ENCODE data around the gene ANGPT4.
"Not testable (repeated sequence)": the region's sequence is repeated elsewhere in the genome, so short reads cannot be mapped to it uniquely, and the experiment has no call there.

The ANGPT4 gene

DNA sequence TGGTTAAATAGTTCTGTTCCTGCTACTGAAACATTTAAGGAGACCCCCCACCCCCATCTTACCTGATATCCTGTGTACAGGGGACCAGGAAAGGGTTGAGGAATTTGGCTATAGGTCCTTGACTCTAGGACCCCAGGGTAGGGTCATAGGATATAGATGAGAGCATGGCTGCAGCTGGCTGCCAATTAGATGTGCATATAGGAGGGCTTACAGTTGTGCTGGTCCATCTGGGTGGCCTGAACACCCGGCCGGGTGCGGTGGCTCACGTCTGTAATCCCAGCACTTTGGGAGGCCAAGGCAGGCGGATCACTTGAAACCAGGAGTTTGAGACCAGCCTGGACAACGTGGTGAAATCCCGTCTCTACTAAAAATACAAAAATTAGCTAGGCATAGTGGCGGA is 67.4 kb downstream of the ANGPT4 start:
- H3K9me3 ChIP-seq (ENCODE audit: low read length); H3K27me3 ChIP-seq (ENCODE audit: insufficient read depth, low read length); H2AFZ ChIP-seq (ENCODE audit: low read depth, low read length); H3K4me3 ChIP-seq (ENCODE audit: low read length); H3K36me3 ChIP-seq (ENCODE audit: insufficient read depth, low read length): not testable (repeated sequence)
- peaks cover 18% of the 10 kb centered on the region for H3K4me1 ChIP-seq (ENCODE audit: insufficient read depth, low read length)

DNA sequence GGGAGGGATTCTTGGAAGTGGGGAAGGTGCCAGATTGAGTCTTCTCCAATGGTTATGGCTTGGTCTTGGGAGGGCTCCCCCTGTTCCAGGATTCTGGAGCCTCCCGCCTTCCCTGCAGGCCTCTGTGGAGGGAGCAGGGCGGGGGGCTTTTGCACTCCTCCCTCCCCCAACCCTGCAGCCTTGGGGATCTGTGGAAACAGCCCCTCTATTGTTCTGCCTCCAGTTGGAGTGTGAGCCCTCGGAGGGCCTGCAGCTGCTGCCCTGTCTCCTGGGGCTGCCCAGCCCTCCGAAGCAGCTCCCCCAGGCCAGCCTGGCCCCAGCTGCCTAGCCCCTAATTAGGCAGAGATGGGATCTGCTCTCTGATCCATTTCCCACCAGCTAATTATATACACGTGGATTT is 67.9 kb downstream of the ANGPT4 start:
- Histone ChIP-seq H3K4me1 (ENCODE audit: insufficient read depth, low read length) (peaks cover 18% of the 10 kb centered on the region), H2AFZ (ENCODE audit: low read depth, low read length) (no peak overlapping the region), H3K36me3 (ENCODE audit: insufficient read depth, low read length) (no peaks in the 10 kb centered on the region), H3K27me3 (ENCODE audit: insufficient read depth, low read length) (no peaks in the 10 kb centered on the region), H3K9me3 (ENCODE audit: low read length) (no peaks in the 10 kb centered on the region), H3K4me3 (ENCODE audit: low read length) (no peak overlapping the region)

GRCh38 chr20:846894-847278 is 69.2 kb downstream of the ANGPT4 start:
- Histone ChIP-seq H3K27me3 (ENCODE audit: insufficient read depth, low read length) (no peaks in the 10 kb centered on the region), H3K36me3 (ENCODE audit: insufficient read depth, low read length) (no peaks in the 10 kb centered on the region), H3K4me1 (ENCODE audit: insufficient read depth, low read length) (peaks cover 18% of the 10 kb centered on the region), H2AFZ (ENCODE audit: low read depth, low read length) (no peak overlapping the region), H3K9me3 (ENCODE audit: low read length) (no peaks in the 10 kb centered on the region), H3K4me3 (ENCODE audit: low read length) (no peak overlapping the region)

DNA sequence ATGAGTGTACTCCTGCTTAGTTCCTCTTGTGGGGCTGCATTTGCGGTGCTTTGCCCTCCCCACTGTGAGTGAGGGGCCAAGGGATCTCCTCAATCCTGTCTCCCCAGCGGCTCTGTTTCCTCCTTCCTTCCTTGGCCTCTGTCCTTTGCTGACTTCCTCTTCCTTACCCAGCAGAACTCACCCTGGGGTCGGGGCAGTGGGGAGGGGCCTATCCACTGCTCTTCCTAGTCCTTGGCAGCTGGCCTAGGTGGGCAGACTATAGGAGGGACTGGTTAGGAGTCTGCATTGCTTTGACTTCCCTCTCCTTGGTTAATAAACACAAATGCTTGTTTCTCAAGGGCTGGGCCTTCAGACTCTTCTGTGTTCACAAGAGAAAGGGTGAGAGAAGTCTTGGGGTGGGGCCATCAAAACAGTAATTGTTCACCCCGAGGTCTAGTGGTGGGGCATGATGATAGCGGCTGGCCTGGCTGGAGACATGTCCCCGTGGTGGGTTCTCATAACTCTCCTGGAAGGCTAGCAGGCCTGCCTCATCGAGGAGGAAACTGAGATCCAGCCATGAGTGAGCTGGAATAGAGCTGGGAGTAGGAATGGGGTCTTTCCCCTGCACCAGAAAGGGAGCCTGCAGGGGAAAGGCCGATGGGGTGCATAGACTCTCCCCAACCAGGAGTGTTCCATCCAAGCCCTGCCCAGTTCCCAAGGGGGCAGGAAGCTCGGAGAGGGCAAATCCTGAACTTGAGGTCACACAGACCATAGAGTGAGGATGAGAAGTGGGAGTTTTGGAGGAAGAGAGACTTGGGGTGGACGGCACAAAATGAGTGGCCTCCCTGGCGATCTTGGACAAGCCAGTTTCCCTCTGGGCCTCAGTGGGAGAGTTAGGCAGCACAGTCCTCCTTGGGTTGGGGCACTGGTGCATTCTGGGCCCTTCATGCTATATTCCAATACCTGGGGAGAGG is 69.9 kb downstream of the ANGPT4 start:
- Histone ChIP-seq H3K36me3 (ENCODE audit: insufficient read depth, low read length) (no peaks in the 10 kb centered on the region), H2AFZ (ENCODE audit: low read depth, low read length) (no peak overlapping the region), H3K4me3 (ENCODE audit: low read length) (no peak overlapping the region), H3K4me1 (ENCODE audit: insufficient read depth, low read length) (peaks cover 18% of the 10 kb centered on the region), H3K9me3 (ENCODE audit: low read length) (no peaks in the 10 kb centered on the region), H3K27me3 (ENCODE audit: insufficient read depth, low read length) (no peaks in the 10 kb centered on the region)

- H3K4me3 ChIP-seq (ENCODE audit: low read length): no peak overlapping the region
- H2AFZ ChIP-seq (ENCODE audit: low read depth, low read length): no peak overlapping the region
- H3K4me1 ChIP-seq (ENCODE audit: insufficient read depth, low read length): peaks cover 18% of the 10 kb centered on the region
- no peaks in the 10 kb centered on the region for H3K9me3 ChIP-seq (ENCODE audit: low read length)
- H3K27me3 ChIP-seq (ENCODE audit: insufficient read depth, low read length): no peaks in the 10 kb centered on the region
- no peaks in the 10 kb centered on the region for H3K36me3 ChIP-seq (ENCODE audit: insufficient read depth, low read length)
Observed at GRCh38 chr20:845226-845868, 70.8 kb downstream of the ANGPT4 start.

- H3K9me3 ChIP-seq (ENCODE audit: low read length): no peaks in the 10 kb centered on the region
- no peaks in the 10 kb centered on the region for H3K36me3 ChIP-seq (ENCODE audit: insufficient read depth, low read length)
- H3K4me3 ChIP-seq (ENCODE audit: low read length): peak overlapping the region; percentile 36
- H3K27me3 ChIP-seq (ENCODE audit: insufficient read depth, low read length): no peaks in the 10 kb centered on the region
- H3K4me1 ChIP-seq (ENCODE audit: insufficient read depth, low read length): peaks cover 18% of the 10 kb centered on the region
- H2AFZ ChIP-seq (ENCODE audit: low read depth, low read length): peak overlapping the region; percentile 88
Observed at GRCh38 chr20:844473-845225, 71.5 kb downstream of the ANGPT4 start.

GRCh38 chr20:843912-844311 is 72.2 kb downstream of the ANGPT4 start:
- Histone ChIP-seq H3K27me3 (ENCODE audit: insufficient read depth, low read length) (no peaks in the 10 kb centered on the region), H3K4me3 (ENCODE audit: low read length) (no peak overlapping the region), H2AFZ (ENCODE audit: low read depth, low read length) (peak overlapping the region; percentile 88), H3K36me3 (ENCODE audit: insufficient read depth, low read length) (no peaks in the 10 kb centered on the region), H3K9me3 (ENCODE audit: low read length) (no peaks in the 10 kb centered on the region), H3K4me1 (ENCODE audit: insufficient read depth, low read length) (peaks cover 18% of the 10 kb centered on the region)

GRCh38 chr20:842547-842940 is 73.6 kb downstream of the ANGPT4 start:
- H3K27me3 ChIP-seq (ENCODE audit: insufficient read depth, low read length): no peaks in the 10 kb centered on the region
- no peaks in the 10 kb centered on the region for H3K9me3 ChIP-seq (ENCODE audit: low read length)
- H3K36me3 ChIP-seq (ENCODE audit: insufficient read depth, low read length): no peaks in the 10 kb centered on the region
- H2AFZ ChIP-seq (ENCODE audit: low read depth, low read length): no peak overlapping the region
- peaks cover 16% of the 10 kb centered on the region for H3K4me1 ChIP-seq (ENCODE audit: insufficient read depth, low read length)
- no peak overlapping the region for H3K4me3 ChIP-seq (ENCODE audit: low read length)

GRCh38 chr20:841568-842546 is 74.3 kb downstream of the ANGPT4 start:
- no peak overlapping the region for H2AFZ ChIP-seq (ENCODE audit: low read depth, low read length)
- no peaks in the 10 kb centered on the region for H3K9me3 ChIP-seq (ENCODE audit: low read length)
- no peaks in the 10 kb centered on the region for H3K36me3 ChIP-seq (ENCODE audit: insufficient read depth, low read length)
- H3K4me3 ChIP-seq (ENCODE audit: low read length): no peak overlapping the region
- H3K4me1 ChIP-seq (ENCODE audit: insufficient read depth, low read length): peaks cover 10% of the 10 kb centered on the region
- no peaks in the 10 kb centered on the region for H3K27me3 ChIP-seq (ENCODE audit: insufficient read depth, low read length)

DNA sequence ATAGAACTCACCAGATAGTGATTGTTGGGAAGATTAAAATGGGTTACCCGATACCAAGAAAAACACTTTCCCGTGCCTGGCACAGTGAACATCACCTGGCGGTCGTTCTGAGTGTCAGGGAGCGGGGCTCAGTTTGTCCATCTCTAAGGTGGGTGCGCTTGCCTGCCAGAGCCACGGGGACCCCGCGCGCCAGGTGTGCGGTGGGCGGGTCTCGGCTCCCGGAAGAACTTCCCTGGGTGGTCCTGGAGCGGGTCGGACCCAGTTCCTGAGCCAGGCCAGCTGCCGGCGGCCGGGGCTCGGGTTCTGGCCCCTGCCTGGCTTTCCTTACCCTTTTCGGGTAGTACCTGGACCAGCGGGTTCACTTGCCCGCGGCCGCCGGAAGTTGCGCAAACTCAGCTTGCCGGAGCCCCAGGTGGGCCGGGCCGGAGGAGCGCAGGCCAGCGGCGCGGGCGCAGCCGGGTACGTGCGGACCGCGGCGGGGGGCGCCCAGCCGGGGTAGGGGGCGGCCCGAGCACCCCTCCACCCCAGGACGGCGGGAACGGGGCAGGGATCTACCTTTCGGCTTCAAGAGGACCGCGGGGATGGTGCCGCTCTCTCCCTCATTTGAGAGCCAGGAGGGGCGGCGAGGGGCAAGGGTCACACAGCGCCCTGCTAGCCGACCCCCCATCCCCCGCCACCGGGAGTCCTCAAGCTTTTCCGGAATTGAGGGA is 75.1 kb downstream of the ANGPT4 start:
- H2AFZ ChIP-seq (ENCODE audit: low read depth, low read length): no peak overlapping the region
- H3K9me3 ChIP-seq (ENCODE audit: low read length): no peaks in the 10 kb centered on the region
- no peaks in the 10 kb centered on the region for H3K27me3 ChIP-seq (ENCODE audit: insufficient read depth, low read length)
- H3K36me3 ChIP-seq (ENCODE audit: insufficient read depth, low read length): no peaks in the 10 kb centered on the region
- H3K4me1 ChIP-seq (ENCODE audit: insufficient read depth, low read length): peaks cover 10% of the 10 kb centered on the region
- no peak overlapping the region for H3K4me3 ChIP-seq (ENCODE audit: low read length)

DNA sequence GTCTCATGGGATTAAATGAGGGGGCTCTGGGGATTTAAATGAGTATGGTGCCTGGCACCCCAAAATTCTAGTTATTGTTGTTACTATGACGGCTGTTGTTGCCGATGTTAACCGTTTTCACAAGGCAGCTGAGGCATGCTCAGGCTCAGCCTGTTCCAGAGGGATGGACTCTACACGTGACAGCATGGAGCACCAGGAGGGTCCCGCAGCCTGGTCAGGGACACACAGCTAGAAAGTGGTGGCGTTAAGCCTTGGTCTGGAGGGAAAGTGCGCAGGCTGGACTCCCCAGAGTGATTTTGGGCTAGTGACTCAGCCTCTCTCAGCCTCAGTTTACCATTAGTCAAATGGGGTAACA is 75.7 kb downstream of the ANGPT4 start:
- no peaks in the 10 kb centered on the region for H3K9me3 ChIP-seq (ENCODE audit: low read length)
- peaks cover 8% of the 10 kb centered on the region for H3K4me1 ChIP-seq (ENCODE audit: insufficient read depth, low read length)
- no peaks in the 10 kb centered on the region for H3K36me3 ChIP-seq (ENCODE audit: insufficient read depth, low read length)
- H3K4me3 ChIP-seq (ENCODE audit: low read length): no peak overlapping the region
- no peak overlapping the region for H2AFZ ChIP-seq (ENCODE audit: low read depth, low read length)
- no peaks in the 10 kb centered on the region for H3K27me3 ChIP-seq (ENCODE audit: insufficient read depth, low read length)

GRCh38 chr20:839626-840025 is 76.5 kb downstream of the ANGPT4 start:
- Histone ChIP-seq H3K9me3 (ENCODE audit: low read length) (no peaks in the 10 kb centered on the region), H3K4me1 (ENCODE audit: insufficient read depth, low read length) (peaks cover 8% of the 10 kb centered on the region), H3K36me3 (ENCODE audit: insufficient read depth, low read length) (no peaks in the 10 kb centered on the region), H2AFZ (ENCODE audit: low read depth, low read length) (no peak overlapping the region), H3K27me3 (ENCODE audit: insufficient read depth, low read length) (no peaks in the 10 kb centered on the region), H3K4me3 (ENCODE audit: low read length) (no peak overlapping the region)
